HT1080 (cell line): Measurements from ENCODE around the gene CELSR3. TPM values are rescaled to one million over a fixed set of nuclear protein-coding genes. Genes with fewer than 3 reads are reported as not detected.

Experiments used
- DNase-seq: peaks from one replicate; pipeline ENCODE4 v3.0.0-alpha.2; 2015; ENCODE audit warnings: low read depth
- total RNA-seq: library from RNA; depleted of rRNA; stranded (reverse); fragments of >200 nt; shearing (Covaris generic); gene quantifications from 2 replicates; pipeline ENCODE4 v1.2.3, GENCODE V29; 2014

Gene CELSR3
- total RNA-seq, 1 experiment from 2014 or later = 3.5 TPM

- DNase-seq = peak; percentile 98
Observed at GRCh38 chr3:48663489-48664312, 1.0 kb upstream of the CELSR3 start.

- no peak for DNase-seq
Observed at GRCh38 chr3:48662145-48662752, 437 bp downstream of the CELSR3 start.

- DNase-seq = no peak
Observed at GRCh38 chr3:48661501-48662144, 1.1 kb downstream of the CELSR3 start.

GRCh38 chr3:48660800-48661400 lies 1.8 kb downstream of the CELSR3 start:
- DNase-seq = no peak

GRCh38 chr3:48656841-48657281 lies 5.8 kb downstream of the CELSR3 start:
- DNase-seq = no peak

GRCh38 chr3:48656061-48656840 lies 6.4 kb downstream of the CELSR3 start:
- no peak for DNase-seq

- no peak for DNase-seq
Observed at GRCh38 chr3:48655606-48656005, 7.1 kb downstream of the CELSR3 start.

- DNase-seq = no peak
Observed at GRCh38 chr3:48655063-48655462, 7.6 kb downstream of the CELSR3 start.

GRCh38 chr3:48652923-48653715 lies 9.6 kb downstream of the CELSR3 start:
- DNase-seq = no peak

- no peak for DNase-seq
Observed at GRCh38 chr3:48651771-48652170, 10.9 kb downstream of the CELSR3 start.

GRCh38 chr3:48650723-48651122 lies 12.0 kb downstream of the CELSR3 start:
- DNase-seq = no peak

GRCh38 chr3:48648188-48648850 lies 14.4 kb downstream of the CELSR3 start:
- DNase-seq = no peak

GRCh38 chr3:48647714-48648113 lies 15.0 kb downstream of the CELSR3 start:
- DNase-seq = no peak

- no peak for DNase-seq
Observed at GRCh38 chr3:48644898-48645760, 17.6 kb downstream of the CELSR3 start.

GRCh38 chr3:48642605-48643004 lies 20.1 kb downstream of the CELSR3 start:
- no peak for DNase-seq

GRCh38 chr3:48641396-48641795 lies 21.3 kb downstream of the CELSR3 start:
- DNase-seq = no peak

- no peak for DNase-seq
Observed at GRCh38 chr3:48639944-48640606, 22.6 kb downstream of the CELSR3 start.

- DNase-seq = no peak
Observed at GRCh38 chr3:48637305-48637704, 25.4 kb downstream of the CELSR3 start.
